Neural cell (in vitro differentiated cells): ENCODE measurements around the gene RALGPS2. TPM values are rescaled to one million over a fixed set of nuclear protein-coding genes. Genes with fewer than 3 reads are reported as not detected.

Experiments used
- H2AFZ ChIP-seq: fragments of 200-600, 300-800 bp; sonication (generic), shearing (Covaris generic); 2 replicates; pipeline ENCODE4 v1.6.0; 2014; ENCODE audit warnings: low read depth, mild to moderate bottlenecking, antibody characterized with exemption, low read length, moderate library complexity
- H3F3A ChIP-seq: fragments of 200-600 bp; shearing (Covaris generic); 2 replicates; pipeline ENCODE4 v1.6.1; 2016; ENCODE audit warnings: mild to moderate bottlenecking, moderate library complexity, mixed read lengths, antibody characterized with exemption, low read length; ENCODE audit not compliant: insufficient read depth, poor library complexity, severe bottlenecking
- H3K27ac ChIP-seq: fragments of 200-600, 300-800 bp; sonication (generic), shearing (Covaris generic); 2 replicates; pipeline ENCODE4 v1.5.1; 2014; ENCODE audit warnings: mild to moderate bottlenecking, low read length, moderate library complexity
- H3K27me3 ChIP-seq: fragments of 300-800, 200-600 bp; sonication (generic), shearing (Covaris generic); 2 replicates; pipeline ENCODE4 v1.6.0; 2014; ENCODE audit warnings: mild to moderate bottlenecking, low read depth, low read length, moderate library complexity; ENCODE audit not compliant: insufficient read depth
- H3K36me3 ChIP-seq: fragments of 300-800, 200-600 bp; sonication (generic), shearing (Covaris generic); 2 replicates; pipeline ENCODE4 v1.5.1; 2014; ENCODE audit warnings: mild to moderate bottlenecking, antibody characterized with exemption, low read length, moderate library complexity; ENCODE audit not compliant: insufficient read depth
- H3K4me2 ChIP-seq: fragments of 300-800, 200-600 bp; sonication (generic), shearing (Covaris generic); 2 replicates; pipeline ENCODE4 v1.6.0; 2014; ENCODE audit warnings: mild to moderate bottlenecking, low read length
- H3K4me3 ChIP-seq: fragments of 300-800, 200-600 bp; sonication (generic), shearing (Covaris generic); 2 replicates; pipeline ENCODE4 v1.5.1; 2014; ENCODE audit warnings: mild to moderate bottlenecking, low read length, moderate library complexity
- H3K79me2 ChIP-seq: fragments of 200-600 bp; shearing (Covaris generic); replicated peaks from 2 replicates; pipeline ENCODE4 v1.6.0; 2014; ENCODE audit warnings: mild to moderate bottlenecking, low read length, moderate library complexity; ENCODE audit not compliant: insufficient read depth
- H3K9ac ChIP-seq: fragments of 300-800, 200-600 bp; sonication (generic), shearing (Covaris generic); 2 replicates; pipeline ENCODE4 v1.6.1; 2016; ENCODE audit warnings: mild to moderate bottlenecking, low read length, mixed read lengths
- H3K9me2 ChIP-seq: fragments of 200-600 bp; shearing (Covaris generic); 2 replicates; pipeline ENCODE4 v1.6.1; 2016; ENCODE audit warnings: mild to moderate bottlenecking, low read length, mixed read lengths; ENCODE audit not compliant: insufficient read depth
- H3K9me3 ChIP-seq: fragments of 200-600, 300-800 bp; sonication (generic), shearing (Covaris generic); 2 replicates; pipeline ENCODE4 v1.6.1; 2016; ENCODE audit warnings: mild to moderate bottlenecking, mixed run types, low read length, moderate library complexity, mixed read lengths
- H4K20me1 ChIP-seq: fragments of 200-600 bp; shearing (Covaris generic); 2 replicates; pipeline ENCODE4 v1.6.1; 2016; ENCODE audit warnings: mild to moderate bottlenecking, mixed run types; ENCODE audit not compliant: insufficient read depth
- EZH2 ChIP-seq: fragments of 200-600, 300-800 bp; shearing (Covaris generic), sonication (generic); IDR thresholded peaks from 2 replicates; pipeline ENCODE4 v1.6.1; 2014; ENCODE audit warnings: antibody characterized with exemption, low read length, borderline replicate concordance, mild to moderate bottlenecking; ENCODE audit not compliant: insufficient read depth, poor library complexity, severe bottlenecking
- MXI1 ChIP-seq: fragments of 450-650 bp; conservative IDR thresholded peaks from 2 replicates; pipeline ENCODE4 v1.6.1; 2014; ENCODE audit warnings: antibody characterized with exemption, mild to moderate bottlenecking; ENCODE audit not compliant: poor library complexity, severe bottlenecking
- POLR2AphosphoS5 ChIP-seq: IDR thresholded peaks from 2 replicates; pipeline ENCODE4 v1.6.1; 2012
- RAD21 ChIP-seq: fragments of 450-650 bp; conservative IDR thresholded peaks from 2 replicates; pipeline ENCODE4 v1.6.1; 2014; ENCODE audit warnings: antibody characterized with exemption, mild to moderate bottlenecking, moderate library complexity
- REST ChIP-seq: IDR thresholded peaks from 2 replicates; pipeline ENCODE4 v1.6.1; 2012; ENCODE audit warnings: borderline replicate concordance
- SMC3 ChIP-seq: fragments of 450-650 bp; conservative IDR thresholded peaks from 2 replicates; pipeline ENCODE4 v1.6.1; 2014; ENCODE audit warnings: antibody characterized with exemption, mild to moderate bottlenecking, moderate library complexity; ENCODE audit not compliant: poor library complexity
- TAF1 ChIP-seq: IDR thresholded peaks from 2 replicates; pipeline ENCODE4 v1.6.1; 2012; ENCODE audit warnings: low read depth
- polyA plus RNA-seq: library from polyadenylated mRNA; depleted of rRNA; stranded (reverse); fragments of >200 nt; gene quantifications from 2 replicates; pipeline ENCODE4 v1.2.3, GENCODE V29; 2014

RALGPS2 gene
- polyA plus RNA-seq, 1 donor from 2014 or later, result 26.6 TPM

DNA sequence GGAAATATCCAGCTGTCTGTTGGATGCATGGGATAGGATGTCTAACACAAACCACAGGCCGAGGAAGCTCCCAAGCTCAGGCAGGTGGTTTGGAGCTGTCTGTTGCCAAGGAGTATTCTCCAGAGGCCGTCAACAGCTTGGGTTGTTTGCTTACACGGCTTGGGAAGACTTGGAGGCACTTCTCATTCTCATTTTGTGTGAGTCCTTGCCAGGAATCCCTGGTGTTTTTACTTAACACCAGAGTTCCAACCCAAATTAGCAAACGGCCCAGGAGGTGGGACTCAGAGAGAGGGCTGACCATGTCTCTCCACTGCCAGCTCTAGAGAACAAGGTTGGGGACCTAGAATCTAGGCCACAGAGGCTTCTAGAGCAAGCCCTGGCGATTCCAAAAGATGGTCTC, 228.0 kb downstream of the RALGPS2 start:
- Histone ChIP-seq H3K9me3 (no peaks in the 10 kb centered on the region), H3K79me2 (no peaks in the 10 kb centered on the region), H3K4me2 (no peak overlapping the region), H2AFZ (no peak overlapping the region), H3K36me3 (no peaks in the 10 kb centered on the region), H3F3A (no peaks in the 10 kb centered on the region), H3K9me2 (no peaks in the 10 kb centered on the region), H3K27me3 (no peaks in the 10 kb centered on the region), H3K9ac (no peak overlapping the region), H3K27ac (no peak overlapping the region), H3K4me3 (no peak overlapping the region), H4K20me1 (no peaks in the 10 kb centered on the region)
- TF ChIP-seq POLR2AphosphoS5, result no peak
- no peak for TF ChIP-seq EZH2
- TF ChIP-seq REST, result no peak
- TF ChIP-seq SMC3, result no peak
- TF ChIP-seq MXI1, result no peak
- no peak for TF ChIP-seq RAD21
- TF ChIP-seq TAF1, result no peak

- Histone ChIP-seq H3K9ac (no peak overlapping the region), H3K27ac (no peak overlapping the region), H4K20me1 (no peaks in the 10 kb centered on the region), H3K4me3 (no peak overlapping the region), H3K27me3 (no peaks in the 10 kb centered on the region), H3K4me2 (no peak overlapping the region), H3F3A (no peaks in the 10 kb centered on the region), H3K36me3 (no peaks in the 10 kb centered on the region), H2AFZ (no peak overlapping the region), H3K9me2 (no peaks in the 10 kb centered on the region), H3K79me2 (no peaks in the 10 kb centered on the region), H3K9me3 (no peaks in the 10 kb centered on the region)
- TF ChIP-seq REST (no peak), MXI1 (no peak), EZH2 (no peak)
Measured at GRCh38 chr1:178953538-178954324, 228.7 kb downstream of the RALGPS2 start.
